BJ (cell line): ENCODE data around the gene MPZL2. TPM values are rescaled to one million over a fixed set of nuclear protein-coding genes. Genes with fewer than 3 reads are reported as not detected.

ENCODE experiments used
- CTCF ChIA-PET: fragments of 350-600 bp; formaldehyde crosslinking; extraction: SDS; loops from one replicate; lab custom pipeline; 2021; ENCODE audit warnings: antibody characterized with exemption, inconsistent platforms; lab: Yijun Ruan, JAX
- POLR2A ChIA-PET: fragments of 300-600 bp; sonication (Branson Sonifier 250); formaldehyde crosslinking; extraction: SDS; loops from one replicate; lab custom pipeline; 2021; ENCODE audit warnings: antibody characterized with exemption; lab: Charles Lee
- DNase-seq: peaks from one replicate; pipeline ENCODE4 v3.0.0-alpha.2; 2011; ENCODE audit warnings: low read depth
- H3K27me3 ChIP-seq: 2 replicates; pipeline ENCODE4 v1.6.0; 2011; ENCODE audit warnings: low read length; ENCODE audit not compliant: control insufficient read depth, insufficient read depth
- H3K36me3 ChIP-seq: 2 replicates; pipeline ENCODE4 v1.5.1; 2011; ENCODE audit warnings: low read length; ENCODE audit not compliant: control insufficient read depth, insufficient read depth
- H3K4me3 ChIP-seq: 2 replicates; pipeline ENCODE4 v1.5.1; 2011; ENCODE audit warnings: low read depth, mild to moderate bottlenecking, control low read depth, low read length
- polyA plus RNA-seq: library from polyadenylated mRNA; depleted of rRNA; stranded (reverse); fragments of >200 nt; gene quantifications from 2 replicates; pipeline ENCODE4 v1.2.3, GENCODE V29; 2011
- TF ChIP-seq, protein P1 (sequence below): IDR thresholded peaks from 2 replicates; pipeline ENCODE4 v1.5.1; 2011; ENCODE audit warnings: low read depth, mild to moderate bottlenecking, control low read depth, inconsistent platforms, low read length, moderate library complexity; ENCODE audit not compliant: insufficient read depth

The MPZL2 gene
- polyA plus RNA-seq, 1 experiment = not detected

GRCh38 chr11:118247041-118247440, 17.1 kb downstream of the MPZL2 start:
- TF ChIP-seq, protein P1, sequence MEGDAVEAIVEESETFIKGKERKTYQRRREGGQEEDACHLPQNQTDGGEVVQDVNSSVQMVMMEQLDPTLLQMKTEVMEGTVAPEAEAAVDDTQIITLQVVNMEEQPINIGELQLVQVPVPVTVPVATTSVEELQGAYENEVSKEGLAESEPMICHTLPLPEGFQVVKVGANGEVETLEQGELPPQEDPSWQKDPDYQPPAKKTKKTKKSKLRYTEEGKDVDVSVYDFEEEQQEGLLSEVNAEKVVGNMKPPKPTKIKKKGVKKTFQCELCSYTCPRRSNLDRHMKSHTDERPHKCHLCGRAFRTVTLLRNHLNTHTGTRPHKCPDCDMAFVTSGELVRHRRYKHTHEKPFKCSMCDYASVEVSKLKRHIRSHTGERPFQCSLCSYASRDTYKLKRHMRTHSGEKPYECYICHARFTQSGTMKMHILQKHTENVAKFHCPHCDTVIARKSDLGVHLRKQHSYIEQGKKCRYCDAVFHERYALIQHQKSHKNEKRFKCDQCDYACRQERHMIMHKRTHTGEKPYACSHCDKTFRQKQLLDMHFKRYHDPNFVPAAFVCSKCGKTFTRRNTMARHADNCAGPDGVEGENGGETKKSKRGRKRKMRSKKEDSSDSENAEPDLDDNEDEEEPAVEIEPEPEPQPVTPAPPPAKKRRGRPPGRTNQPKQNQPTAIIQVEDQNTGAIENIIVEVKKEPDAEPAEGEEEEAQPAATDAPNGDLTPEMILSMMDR = no peak
- peaks cover 4% of the 10 kb centered on the region; the same call in 1 of the 2 replicates for H3K27me3 ChIP-seq
- no peak overlapping the region for H3K4me3 ChIP-seq
- no peak for DNase-seq
- ChIA-PET CTCF (no interaction called here), POLR2A (no interaction called here)
- no peaks in the 10 kb centered on the region for H3K36me3 ChIP-seq

DNA sequence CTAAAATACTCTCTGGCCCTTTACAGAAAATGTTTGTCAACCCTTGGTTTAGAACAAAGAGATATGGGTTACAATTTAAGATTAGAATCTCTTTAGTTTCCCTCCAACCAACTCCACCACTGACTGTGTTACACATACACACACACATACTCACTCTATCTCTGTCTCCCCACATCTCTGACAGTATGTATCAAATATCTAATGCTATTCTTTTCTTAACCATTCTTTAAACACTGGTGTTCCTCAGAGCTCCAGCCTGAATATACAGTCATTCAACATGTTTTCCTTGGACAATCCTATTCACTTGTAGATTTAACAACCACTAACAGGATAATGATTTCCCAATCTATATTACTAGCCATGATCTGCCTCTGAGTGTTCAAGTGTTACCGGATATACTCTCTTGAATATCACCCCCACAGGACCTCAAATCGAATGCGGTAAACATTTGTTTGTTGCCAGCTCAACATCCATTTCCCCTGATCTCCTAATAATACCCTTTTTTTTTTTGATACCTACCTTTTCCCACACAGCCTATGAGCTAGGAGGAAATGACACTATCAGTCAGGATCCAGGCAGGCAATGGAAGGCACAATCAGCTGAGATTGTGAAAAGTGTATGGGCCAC, 18.0 kb downstream of the MPZL2 start:
- no peak for DNase-seq
- TF ChIP-seq, protein P1 = no peak
- ChIA-PET POLR2A (no interaction called here), CTCF (no interaction called here)
- H3K27me3 ChIP-seq = peaks cover 6% of the 10 kb centered on the region
- no peaks in the 10 kb centered on the region for H3K36me3 ChIP-seq
- H3K4me3 ChIP-seq = no peak overlapping the region

- Histone ChIP-seq H3K36me3 (no peaks in the 10 kb centered on the region), H3K27me3 (peaks cover 6% of the 10 kb centered on the region), H3K4me3 (no peak overlapping the region)
- ChIA-PET POLR2A (no interaction called here), CTCF (no interaction called here)
- TF ChIP-seq, protein P1 = no peak
- no peak for DNase-seq
Measured at GRCh38 chr11:118243993-118244762, 19.9 kb downstream of the MPZL2 start.

DNA sequence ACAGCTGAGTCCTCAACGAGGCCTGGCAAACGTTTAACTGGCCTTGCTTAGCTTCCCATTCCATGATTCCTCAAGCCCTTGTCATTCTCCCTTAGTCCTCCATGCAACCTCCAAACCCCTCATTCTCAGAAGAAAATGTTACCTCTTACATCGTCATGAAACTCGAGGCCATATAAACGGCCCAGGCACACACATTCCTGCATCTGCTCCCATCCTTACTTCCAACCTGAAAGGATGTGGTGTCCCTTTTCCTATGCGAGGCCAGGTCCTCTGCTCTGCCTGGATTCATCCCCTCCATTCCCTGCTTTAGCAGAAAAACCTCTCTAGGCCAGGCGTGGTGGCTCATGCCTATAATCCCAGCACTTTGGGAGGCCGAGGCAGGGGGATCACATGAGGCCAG, 20.9 kb downstream of the MPZL2 start:
- DNase-seq = no peak
- CTCF ChIA-PET = no interaction called here
- Histone ChIP-seq H3K4me3 (no peak overlapping the region), H3K36me3 (no peaks in the 10 kb centered on the region), H3K27me3 (peaks cover 8% of the 10 kb centered on the region)
- TF ChIP-seq, protein P1 = no peak
- POLR2A ChIA-PET = no interaction called here

DNA sequence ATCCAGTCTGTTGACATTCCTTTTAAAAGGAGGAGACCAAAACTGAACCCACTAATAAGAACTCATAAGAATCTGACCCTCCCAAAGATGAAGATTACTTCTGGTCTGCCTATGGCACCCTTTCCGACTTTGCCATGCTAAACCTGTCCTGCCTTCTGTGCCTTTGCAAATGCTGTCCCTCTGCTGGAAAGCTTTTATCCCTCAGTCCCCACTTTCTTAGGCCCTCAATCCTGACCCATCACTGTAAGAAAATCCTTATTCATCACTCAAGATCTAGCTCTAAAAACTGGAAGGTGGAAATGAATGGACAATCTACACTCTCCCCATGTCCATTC, 22.4 kb downstream of the MPZL2 start:
- DNase-seq = no peak
- TF ChIP-seq, protein P1 = no peak
- POLR2A ChIA-PET = no interaction called here
- H3K27me3 ChIP-seq = peaks cover 8% of the 10 kb centered on the region
- CTCF ChIA-PET = no interaction called here
- no peak overlapping the region for H3K4me3 ChIP-seq
- no peaks in the 10 kb centered on the region for H3K36me3 ChIP-seq
